A172 (cell line): ENCODE data around the gene TTLL5. TPM values are rescaled to one million over a fixed set of nuclear protein-coding genes. Genes with fewer than 3 reads are reported as not detected.
A peak's percentile ranks its signal among the peaks of the same experiment; 100 is the strongest.
"Not testable (repeated sequence)": the region's sequence is repeated elsewhere in the genome, so short reads cannot be mapped to it uniquely, and the experiment has no call there.

Source experiments
- DNase-seq: peaks from one replicate; pipeline ENCODE4 v3.0.0-alpha.2; 2015; ENCODE audit warnings: low spot score
- total RNA-seq: library from RNA; depleted of rRNA; stranded (reverse); fragments of >200 nt; shearing (Covaris generic); gene quantifications from 2 replicates; pipeline ENCODE4 v1.2.3, GENCODE V29; 2014

Gene TTLL5
- total RNA-seq, 1 experiment from 2014 or later: 16.8 TPM

GRCh38 chr14:75835156-75835725, 174.2 kb downstream of the TTLL5 start:
- DNase-seq: no peak

- DNase-seq: no peak
Observed at GRCh38 chr14:75835737-75836136, 174.7 kb downstream of the TTLL5 start.

- DNase-seq: no peak
Observed at GRCh38 chr14:75837151-75837787, 176.2 kb downstream of the TTLL5 start.

GRCh38 chr14:75840911-75841310, 179.9 kb downstream of the TTLL5 start:
- no peak for DNase-seq

- no peak for DNase-seq
Observed at GRCh38 chr14:75842551-75842950, 181.5 kb downstream of the TTLL5 start.

- no peak for DNase-seq
Observed at GRCh38 chr14:75844486-75844885, 183.4 kb downstream of the TTLL5 start.

GRCh38 chr14:75845136-75845804, 184.2 kb downstream of the TTLL5 start:
- DNase-seq: no peak

- DNase-seq: not testable (repeated sequence)
Observed at GRCh38 chr14:75846694-75847093, 185.6 kb downstream of the TTLL5 start.

- no peak for DNase-seq
Observed at GRCh38 chr14:75847584-75847983, 186.5 kb downstream of the TTLL5 start.

- no peak for DNase-seq
Observed at GRCh38 chr14:75848167-75848913, 187.3 kb downstream of the TTLL5 start.

GRCh38 chr14:75849300-75849895, 188.4 kb downstream of the TTLL5 start:
- DNase-seq: no peak

- no peak for DNase-seq
Observed at GRCh38 chr14:75851574-75851866, 190.5 kb downstream of the TTLL5 start.

- DNase-seq: no peak
Observed at GRCh38 chr14:75854111-75854799, 193.2 kb downstream of the TTLL5 start.

GRCh38 chr14:75857199-75857598, 196.2 kb downstream of the TTLL5 start:
- no peak for DNase-seq

GRCh38 chr14:75858362-75858761, 197.3 kb downstream of the TTLL5 start:
- DNase-seq: no peak

- DNase-seq: no peak
Observed at GRCh38 chr14:75859746-75860145, 198.7 kb downstream of the TTLL5 start.

- DNase-seq: no peak
Observed at GRCh38 chr14:75860561-75861160, 199.6 kb downstream of the TTLL5 start.

GRCh38 chr14:75861161-75861621, 200.1 kb downstream of the TTLL5 start:
- DNase-seq: peak; percentile 49

- no peak for DNase-seq
Observed at GRCh38 chr14:75863221-75863620, 202.2 kb downstream of the TTLL5 start.

- DNase-seq: no peak
Observed at GRCh38 chr14:75864352-75864751, 203.3 kb downstream of the TTLL5 start.

GRCh38 chr14:75865531-75865930, 204.5 kb downstream of the TTLL5 start:
- DNase-seq: no peak
